Fibroblast of villous mesenchyme (primary cell): ENCODE results near the gene PVRIG. TPM values are rescaled to one million over a fixed set of nuclear protein-coding genes. Genes with fewer than 3 reads are reported as not detected.

Experiments
- DNase-seq: peaks from one replicate; pipeline ENCODE4 v3.0.0-alpha.2; 2010; ENCODE audit warnings: low read depth
- H3K4me3 ChIP-seq: 2 replicates; pipeline ENCODE4 v1.5.1; 2011; ENCODE audit warnings: low read depth, mild to moderate bottlenecking, low read length
- CTCF ChIP-seq: IDR thresholded peaks from 2 replicates; pipeline ENCODE4 v1.5.1; 2012; ENCODE audit warnings: low read depth, mild to moderate bottlenecking, low read length; ENCODE audit not compliant: insufficient read depth
- total RNA-seq: library from RNA; depleted of rRNA; stranded (reverse); fragments of >200 nt; gene quantifications from 2 replicates; pipeline ENCODE4 v1.2.3, GENCODE V29; 2012

Gene PVRIG
- total RNA-seq, 1 donor, result not detected

- no peak for DNase-seq
- H3K4me3 ChIP-seq, result no peak overlapping the region
- no peak for TF ChIP-seq CTCF
Measured at GRCh38 chr7:100200693-100201092, 19.1 kb upstream of the PVRIG start.

- no peak overlapping the region for H3K4me3 ChIP-seq
- no peak for DNase-seq
- no peak for TF ChIP-seq CTCF
Measured at GRCh38 chr7:100204454-100204853, 15.3 kb upstream of the PVRIG start.

GRCh38 chr7:100208911-100209408, 10.8 kb upstream of the PVRIG start:
- TF ChIP-seq CTCF, result no peak
- no peak overlapping the region for H3K4me3 ChIP-seq
- no peak for DNase-seq

- no peak for TF ChIP-seq CTCF
- no peak for DNase-seq
- H3K4me3 ChIP-seq, result no peak overlapping the region
Measured at GRCh38 chr7:100209493-100209892, 10.3 kb upstream of the PVRIG start.

- TF ChIP-seq CTCF, result no peak
- no peak overlapping the region for H3K4me3 ChIP-seq
- no peak for DNase-seq
Measured at GRCh38 chr7:100210805-100211204, 8.9 kb upstream of the PVRIG start.

GRCh38 chr7:100211342-100211780, 8.4 kb upstream of the PVRIG start:
- no peak for DNase-seq
- no peak for TF ChIP-seq CTCF
- no peak overlapping the region for H3K4me3 ChIP-seq

GRCh38 chr7:100212631-100213286, 7.0 kb upstream of the PVRIG start:
- H3K4me3 ChIP-seq, result no peak overlapping the region
- no peak for TF ChIP-seq CTCF
- no peak for DNase-seq
